Non-pigmented ciliary epithelial cell (primary cell): ENCODE results near the gene CNTNAP2.

Experiments
- DNase-seq: peaks from one replicate; pipeline ENCODE4 v3.0.0-alpha.2; 2010; ENCODE audit warnings: low read depth

The CNTNAP2 gene

GRCh38 chr7:148153616-148154284, 2037.1 kb downstream of the CNTNAP2 start:
- no peak for DNase-seq

- DNase-seq = no peak
Observed at GRCh38 chr7:148155000-148155399, 2038.4 kb downstream of the CNTNAP2 start.

- no peak for DNase-seq
Observed at GRCh38 chr7:148155826-148156225, 2039.2 kb downstream of the CNTNAP2 start.

GRCh38 chr7:148156233-148156632, 2039.6 kb downstream of the CNTNAP2 start:
- no peak for DNase-seq

- DNase-seq = no peak
Observed at GRCh38 chr7:148159331-148159730, 2042.7 kb downstream of the CNTNAP2 start.

GRCh38 chr7:148161776-148162175, 2045.2 kb downstream of the CNTNAP2 start:
- DNase-seq = no peak

- DNase-seq = no peak
Observed at GRCh38 chr7:148162808-148163207, 2046.2 kb downstream of the CNTNAP2 start.

GRCh38 chr7:148163246-148163645, 2046.6 kb downstream of the CNTNAP2 start:
- DNase-seq = no peak

GRCh38 chr7:148172920-148173319, 2056.3 kb downstream of the CNTNAP2 start:
- no peak for DNase-seq

GRCh38 chr7:148173369-148173768, 2056.8 kb downstream of the CNTNAP2 start:
- no peak for DNase-seq

- no peak for DNase-seq
Observed at GRCh38 chr7:148174376-148174775, 2057.8 kb downstream of the CNTNAP2 start.

GRCh38 chr7:148175512-148175911, 2058.9 kb downstream of the CNTNAP2 start:
- DNase-seq = no peak

- no peak for DNase-seq
Observed at GRCh38 chr7:148177972-148178371, 2061.4 kb downstream of the CNTNAP2 start.

GRCh38 chr7:148180075-148180474, 2063.5 kb downstream of the CNTNAP2 start:
- DNase-seq = no peak

- DNase-seq = no peak
Observed at GRCh38 chr7:148182264-148182663, 2065.7 kb downstream of the CNTNAP2 start.

GRCh38 chr7:148185041-148185440, 2068.4 kb downstream of the CNTNAP2 start:
- DNase-seq = no peak

GRCh38 chr7:148187471-148187870, 2070.9 kb downstream of the CNTNAP2 start:
- DNase-seq = no peak

- no peak for DNase-seq
Observed at GRCh38 chr7:148191391-148192065, 2074.9 kb downstream of the CNTNAP2 start.

- no peak for DNase-seq
Observed at GRCh38 chr7:148192491-148192890, 2075.9 kb downstream of the CNTNAP2 start.

GRCh38 chr7:148201992-148202391, 2085.4 kb downstream of the CNTNAP2 start:
- no peak for DNase-seq

GRCh38 chr7:148204639-148205304, 2088.2 kb downstream of the CNTNAP2 start:
- DNase-seq = no peak

- no peak for DNase-seq
Observed at GRCh38 chr7:148209643-148210190, 2093.1 kb downstream of the CNTNAP2 start.

GRCh38 chr7:148210804-148211325, 2094.3 kb downstream of the CNTNAP2 start:
- DNase-seq = no peak
